Prostate gland (tissue), 2 donors: Measurements from ENCODE around the gene WASF1. TPM values are rescaled to one million over a fixed set of nuclear protein-coding genes. Genes with fewer than 3 reads are reported as not detected.

Experiments used
- DNase-seq: peaks from one replicate; pipeline ENCODE4 v3.0.0-alpha.2; 2019; ENCODE audit warnings: low spot score
- H3K27ac ChIP-seq, 2 donors: fragments of 200-600 bp; sonication (generic); 2 replicates each; pipeline ENCODE4 v1.5.1; 2017 to 2019
- H3K27me3 ChIP-seq: fragments of 200-600 bp; sonication (generic); replicated peaks from 2 replicates; pipeline ENCODE4 v1.5.1; 2019; ENCODE audit not compliant: insufficient read depth
- H3K36me3 ChIP-seq, 2 donors: fragments of 200-600 bp; sonication (generic); 1 replicate in 1 of 2; 2 replicates in 1 of 2; pipeline versions ENCODE4 v1.5.1 to v1.8.1; 2017 to 2019
- H3K4me1 ChIP-seq: fragments of 200-600 bp; sonication (generic); replicated peaks from 2 replicates; pipeline ENCODE4 v1.5.1; 2019
- H3K4me3 ChIP-seq, 2 donors: fragments of 200-600 bp; sonication (generic); 2 replicates each; pipeline ENCODE4 v1.5.1; 2017 to 2019
- H3K9me3 ChIP-seq: fragments of 200-600 bp; sonication (generic); 2 replicates; pipeline ENCODE4 v1.5.1; 2017
- CTCF ChIP-seq, 4 experiments: fragments of 200-600 bp in 2 of 4; fragments of 450-650 bp in 2 of 4; sonication (generic) in 2 of 4; IDR thresholded peaks; 1 replicate in 3 of 4; 2 replicates in 1 of 4; pipeline ENCODE4 v1.5.1; 2016 to 2019; ENCODE audit warnings: antibody characterized with exemption in 4 of 4, mild to moderate bottlenecking in 2 of 4, moderate library complexity in 2 of 4
- POLR2A ChIP-seq: fragments of 450-650 bp; IDR thresholded peaks from one replicate; pipeline ENCODE4 v1.6.1; 2016; ENCODE audit warnings: antibody characterized with exemption, mild to moderate bottlenecking
- POLR2AphosphoS5 ChIP-seq: sonication (generic); formaldehyde crosslinking; IDR thresholded peaks from one replicate; pipeline ENCODE4 v1.6.1; 2017; ENCODE audit warnings: antibody characterized with exemption
- WGBS: methylation state at CpG from one replicate; pipeline ENCODE4 v1.1.5; 2018; 5-methylcytosine and 5-hydroxymethylcytosine counted together
- intact Hi-C: fragments of 100-400 bp; cut with DNase I; formaldehyde crosslinking; loops from one replicate; pipeline ENCODE4 v1.14.2; 2022
- total RNA-seq, 2 donors: library from RNA; depleted of rRNA; stranded (reverse); fragments of >200 nt; gene quantifications; one replicate each; pipeline ENCODE4 v1.1.0, GENCODE V29; 2016

Gene WASF1
- total RNA-seq, 2 donors from 2014 or later: 8.0 to 56.8 TPM

- no peak overlapping the region for H3K27ac ChIP-seq
- no peak for DNase-seq
- no peaks in the 10 kb centered on the region for H3K27me3 ChIP-seq
- TF ChIP-seq CTCF (IDR thresholded peaks at IDR 0.05) (no peak), POLR2A (no peak), POLR2AphosphoS5 (no peak)
- 71% methylated on average over 1 of the region's 1 CpG for WGBS
- H3K36me3 ChIP-seq: peaks cover 0 to 11% of the 10 kb centered on the region in 2 donors
- H3K4me1 ChIP-seq: no peaks in the 10 kb centered on the region
- intact Hi-C loops: no loop called here
- no peak overlapping the region for H3K4me3 ChIP-seq
- H3K9me3 ChIP-seq: no peaks in the 10 kb centered on the region
Observed at GRCh38 chr6:110211753-110212152, 32.3 kb upstream of the WASF1 start.

- Histone ChIP-seq H3K4me3 (no peak overlapping the region), H3K36me3 (peaks cover 0 to 8% of the 10 kb centered on the region in 2 donors)
Observed at GRCh38 chr6:110207652-110208051, 28.2 kb upstream of the WASF1 start.

GRCh38 chr6:110201151-110201884 lies 21.8 kb upstream of the WASF1 start:
- Histone ChIP-seq H3K4me3 (no peak overlapping the region), H3K27ac (no peak overlapping the region), H3K9me3 (no peaks in the 10 kb centered on the region), H3K4me1 (no peaks in the 10 kb centered on the region), H3K27me3 (no peaks in the 10 kb centered on the region), H3K36me3 (no peaks in the 10 kb centered on the region)
- intact Hi-C loops: no loop called here
- WGBS: 90% methylated on average over 3 of the region's 3 CpGs
- TF ChIP-seq CTCF (IDR thresholded peaks at IDR 0.05): no peak
- no peak for TF ChIP-seq POLR2AphosphoS5
- no peak for TF ChIP-seq POLR2A
- no peak for DNase-seq

More at GRCh38 chr6:110207652-110208051, 28.2 kb upstream of the WASF1 start:
- H3K9me3 ChIP-seq: no peaks in the 10 kb centered on the region
- no peak for DNase-seq
- no peak overlapping the region for H3K27ac ChIP-seq
- no peak for TF ChIP-seq POLR2AphosphoS5
- TF ChIP-seq POLR2A: no peak
- TF ChIP-seq CTCF (IDR thresholded peaks at IDR 0.05): no peak
- intact Hi-C loops: no loop called here
- H3K4me1 ChIP-seq: no peaks in the 10 kb centered on the region
- no peaks in the 10 kb centered on the region for H3K27me3 ChIP-seq
- WGBS: 97% methylated on average over 3 of the region's 3 CpGs

GRCh38 chr6:110198561-110198960 lies 19.1 kb upstream of the WASF1 start:
- no peaks in the 10 kb centered on the region for H3K27me3 ChIP-seq
- H3K27ac ChIP-seq: no peak overlapping the region
- H3K9me3 ChIP-seq: no peaks in the 10 kb centered on the region
- no peak for DNase-seq
- WGBS: 99% methylated on average over 3 of the region's 3 CpGs
- H3K4me1 ChIP-seq: no peaks in the 10 kb centered on the region
- intact Hi-C loops: no loop called here
- no peak overlapping the region for H3K4me3 ChIP-seq
- TF ChIP-seq POLR2A (no peak), POLR2AphosphoS5 (no peak), CTCF (IDR thresholded peaks at IDR 0.05) (no peak)
- no peaks in the 10 kb centered on the region for H3K36me3 ChIP-seq

- intact Hi-C loops: no loop called here
- H3K9me3 ChIP-seq: no peaks in the 10 kb centered on the region
- no peak overlapping the region for H3K4me3 ChIP-seq
- H3K27me3 ChIP-seq: no peaks in the 10 kb centered on the region
- H3K27ac ChIP-seq: no peak overlapping the region
- no peaks in the 10 kb centered on the region for H3K36me3 ChIP-seq
- no peak for DNase-seq
- 85% methylated on average over 1 of the region's 1 CpG for WGBS
- no peaks in the 10 kb centered on the region for H3K4me1 ChIP-seq
- TF ChIP-seq CTCF (IDR thresholded peaks at IDR 0.05) (no peak), POLR2AphosphoS5 (no peak), POLR2A (no peak)
Observed at GRCh38 chr6:110196874-110197273, 17.4 kb upstream of the WASF1 start.
